22Rv1 (cell line): ENCODE results near the gene ULK2.

Experiments used
- ZFX ChIP-seq: fragments of 450-650 bp; IDR thresholded peaks from 2 replicates; pipeline ENCODE4 v1.6.1; 2017; ENCODE audit warnings: antibody characterized with exemption, borderline replicate concordance
- TF ChIP-seq, protein P1 (sequence below): fragments of 450-650 bp; IDR thresholded peaks from 2 replicates; pipeline ENCODE4 v1.5.1; 2017; ENCODE audit warnings: mild to moderate bottlenecking

DNA sequence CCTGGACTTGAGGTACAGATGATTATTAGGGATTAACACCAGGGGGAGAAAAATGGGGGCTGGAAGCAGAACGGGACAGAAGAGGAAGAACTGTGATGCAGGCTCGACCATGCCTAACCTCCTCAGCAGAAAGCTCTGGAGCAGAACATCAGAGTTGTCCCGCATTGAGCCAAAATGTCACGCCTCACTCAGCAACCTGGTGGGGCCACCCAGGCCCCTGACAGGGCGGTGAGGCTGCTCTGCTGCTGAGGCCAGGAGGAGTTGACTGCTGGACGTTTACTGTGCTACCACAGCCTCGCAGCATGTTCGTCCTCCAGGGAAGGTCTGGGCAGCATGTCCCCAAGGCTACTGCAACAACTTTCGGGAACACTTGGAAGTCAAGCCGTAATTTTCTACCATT is 6.5 kb upstream of the ULK2 start:
- TF ChIP-seq, protein P1, sequence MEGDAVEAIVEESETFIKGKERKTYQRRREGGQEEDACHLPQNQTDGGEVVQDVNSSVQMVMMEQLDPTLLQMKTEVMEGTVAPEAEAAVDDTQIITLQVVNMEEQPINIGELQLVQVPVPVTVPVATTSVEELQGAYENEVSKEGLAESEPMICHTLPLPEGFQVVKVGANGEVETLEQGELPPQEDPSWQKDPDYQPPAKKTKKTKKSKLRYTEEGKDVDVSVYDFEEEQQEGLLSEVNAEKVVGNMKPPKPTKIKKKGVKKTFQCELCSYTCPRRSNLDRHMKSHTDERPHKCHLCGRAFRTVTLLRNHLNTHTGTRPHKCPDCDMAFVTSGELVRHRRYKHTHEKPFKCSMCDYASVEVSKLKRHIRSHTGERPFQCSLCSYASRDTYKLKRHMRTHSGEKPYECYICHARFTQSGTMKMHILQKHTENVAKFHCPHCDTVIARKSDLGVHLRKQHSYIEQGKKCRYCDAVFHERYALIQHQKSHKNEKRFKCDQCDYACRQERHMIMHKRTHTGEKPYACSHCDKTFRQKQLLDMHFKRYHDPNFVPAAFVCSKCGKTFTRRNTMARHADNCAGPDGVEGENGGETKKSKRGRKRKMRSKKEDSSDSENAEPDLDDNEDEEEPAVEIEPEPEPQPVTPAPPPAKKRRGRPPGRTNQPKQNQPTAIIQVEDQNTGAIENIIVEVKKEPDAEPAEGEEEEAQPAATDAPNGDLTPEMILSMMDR, result no peak
- no peak for TF ChIP-seq ZFX
